A549 (cell line): ENCODE data around the gene RDH12. TPM values are rescaled to one million over a fixed set of nuclear protein-coding genes. Genes with fewer than 3 reads are reported as not detected.

ENCODE experiments used
- ATAC-seq, 2 experiments: fragments of 200-7000 bp in 1 of 2; fragments of >200 bp in 1 of 2; cut with Nextera tagmentation in 1 of 2; cut with Tn5 transposase in 1 of 2; 3 replicates each; pipeline versions ENCODE4 v1.8.0 to v1.9.1; 2018 to 2020; ENCODE audit warnings: mild to moderate bottlenecking in 1 of 2, moderate library complexity in 1 of 2
- CTCF ChIA-PET: fragments of 300-600 bp; sonication (Branson Sonifier 250); formaldehyde crosslinking; extraction: SDS; loops from one replicate; lab custom pipeline; 2021; ENCODE audit warnings: antibody characterized with exemption, inconsistent platforms; lab: Yijun Ruan, JAX
- POLR2A ChIA-PET: fragments of 350-600 bp; formaldehyde crosslinking; extraction: SDS; loops from one replicate; lab custom pipeline; 2021; ENCODE audit warnings: antibody characterized with exemption, inconsistent platforms; lab: Yijun Ruan, JAX
- DNase-seq, 2 experiments: peaks; one replicate each; pipeline versions ENCODE4 v3.0.0 to v3.0.0-alpha.2; 2011 to 2016; ENCODE audit warnings: low read depth in 1 of 2, low spot score in 1 of 2
- FAIRE-seq: peaks from 2 replicates; lab custom pipeline; 2011; peaks lifted over from hg19 to GRCh38; lab: Jason Lieb, UNC
- H3K27ac ChIP-seq, 2 experiments: fragments of >200 bp; sonication (Bioruptor Twin); formaldehyde crosslinking; 3 replicates each; pipeline ENCODE4 v1.5.1; 2016 to 2017
- H3K4me1 ChIP-seq: fragments of >200 bp; sonication (Bioruptor Twin); formaldehyde crosslinking; 3 replicates; pipeline ENCODE4 v1.6.1; 2016
- H3K4me2 ChIP-seq: fragments of >200 bp; sonication (Bioruptor Twin); formaldehyde crosslinking; 3 replicates; pipeline ENCODE4 v1.6.1; 2016
- H3K4me3 ChIP-seq: fragments of >200 bp; sonication (Bioruptor Twin); formaldehyde crosslinking; 3 replicates; pipeline ENCODE4 v1.5.1; 2016
- H3K9me3 ChIP-seq: fragments of >200 bp; sonication (Bioruptor Twin); formaldehyde crosslinking; 3 replicates; pipeline ENCODE4 v1.6.1; 2016
- CBX8 ChIP-seq: fragments of 200-600 bp; sonication (generic); IDR thresholded peaks from 2 replicates; pipeline ENCODE4 v1.6.1; 2016
- CEBPB ChIP-seq, 2 experiments: fragments of >200 bp in 1 of 2; sonication (Bioruptor Twin) in 1 of 2; formaldehyde crosslinking in 1 of 2; IDR thresholded peaks; 2 replicates each; pipeline ENCODE4 v1.6.1; 2012 to 2016
- EP300 ChIP-seq, 2 experiments: fragments of >200 bp; sonication (Bioruptor Twin); formaldehyde crosslinking; IDR thresholded peaks; 2 replicates in 1 of 2; 3 replicates in 1 of 2; pipeline ENCODE4 v1.6.1; 2016 to 2017
- FOSB ChIP-seq: fragments of 250-450 bp; sonication (Bioruptor Pico); IDR thresholded peaks from 2 replicates; pipeline ENCODE4 v1.5.0; 2020; ENCODE audit warnings: mild to moderate bottlenecking, moderate library complexity
- GATA3 ChIP-seq: IDR thresholded peaks from 2 replicates; pipeline ENCODE4 v1.6.1; 2012; ENCODE audit warnings: borderline replicate concordance
- HES2 ChIP-seq: fragments of >200 bp; sonication (Bioruptor Twin); formaldehyde crosslinking; IDR thresholded peaks from 2 replicates; pipeline ENCODE4 v1.6.1; 2016
- HMGXB4 ChIP-seq: fragments of 250-450 bp; sonication (Bioruptor Pico); IDR thresholded peaks from 2 replicates; pipeline ENCODE4 v1.5.0; 2021; ENCODE audit warnings: mild to moderate bottlenecking, moderate library complexity, borderline replicate concordance
- JUN ChIP-seq, 2 experiments: fragments of >200 bp; sonication (Bioruptor Twin); formaldehyde crosslinking; IDR thresholded peaks; 2 replicates in 1 of 2; 3 replicates in 1 of 2; pipeline ENCODE4 v1.6.1; 2016 to 2017
- JUNB ChIP-seq: fragments of >200 bp; sonication (Bioruptor Twin); formaldehyde crosslinking; IDR thresholded peaks from 2 replicates; pipeline ENCODE4 v1.6.1; 2016
- KDM1A ChIP-seq: fragments of 200-600 bp; sonication (generic); IDR thresholded peaks from 2 replicates; pipeline ENCODE4 v1.6.1; 2016; ENCODE audit warnings: low read depth, mild to moderate bottlenecking
- KDM5A ChIP-seq: fragments of 200-600 bp; sonication (generic); IDR thresholded peaks from 2 replicates; pipeline ENCODE4 v1.6.1; 2016; ENCODE audit warnings: antibody characterized with exemption, mild to moderate bottlenecking
- MAX ChIP-seq: IDR thresholded peaks from 2 replicates; pipeline ENCODE4 v1.6.1; 2012
- MAZ ChIP-seq: fragments of 150-350 bp; IDR thresholded peaks from 2 replicates; pipeline ENCODE4 v1.6.1; 2014; ENCODE audit warnings: antibody characterized with exemption, low read depth, low read length, borderline replicate concordance
- MYC ChIP-seq: IDR thresholded peaks from 2 replicates; pipeline ENCODE4 v1.6.1; 2012; ENCODE audit warnings: mild to moderate bottlenecking, inconsistent platforms, low read length, improper control_type of control experiment, borderline replicate concordance
- NPAS2 ChIP-seq: fragments of 250-450 bp; sonication (Bioruptor Pico); IDR thresholded peaks from 2 replicates; pipeline ENCODE4 v1.8.0; 2022; ENCODE audit warnings: mild to moderate bottlenecking, moderate library complexity, borderline replicate concordance
- PBX3 ChIP-seq: IDR thresholded peaks from 2 replicates; pipeline ENCODE4 v1.6.1; 2012
- PHF8 ChIP-seq: fragments of 200-600 bp; sonication (generic); IDR thresholded peaks from 2 replicates; pipeline ENCODE4 v1.6.1; 2016; ENCODE audit warnings: low read depth, mild to moderate bottlenecking, antibody characterized with exemption, moderate library complexity, borderline replicate concordance
- POLR2A ChIP-seq: IDR thresholded peaks from 2 replicates; pipeline ENCODE4 v1.6.1; 2012; ENCODE audit warnings: mild to moderate bottlenecking, low read length
- RAD21 ChIP-seq, 2 experiments: fragments of >200 bp in 1 of 2; sonication (Bioruptor Twin) in 1 of 2; formaldehyde crosslinking in 1 of 2; IDR thresholded peaks in 1 of 2; conservative IDR thresholded peaks in 1 of 2; 2 replicates in 1 of 2; 3 replicates in 1 of 2; pipeline ENCODE4 v1.6.1; 2012 to 2018; ENCODE audit warnings: inconsistent platforms in 1 of 2
- RARB ChIP-seq: fragments of 250-450 bp; sonication (Bioruptor Pico); IDR thresholded peaks from 2 replicates; pipeline ENCODE4 v1.8.0; 2021; ENCODE audit warnings: mild to moderate bottlenecking, moderate library complexity
- RCOR1 ChIP-seq: fragments of 150-350 bp; IDR thresholded peaks from 2 replicates; pipeline ENCODE4 v1.6.1; 2014; ENCODE audit warnings: antibody characterized with exemption, low read length, low read depth
- RFX5 ChIP-seq: fragments of 450-650 bp; IDR thresholded peaks from 2 replicates; pipeline ENCODE4 v1.7.1; 2014; ENCODE audit warnings: antibody characterized with exemption, mild to moderate bottlenecking, moderate library complexity
- SMC3 ChIP-seq: fragments of >200 bp; sonication (Bioruptor Twin); formaldehyde crosslinking; IDR thresholded peaks from 3 replicates; pipeline ENCODE4 v1.6.1; 2018; ENCODE audit warnings: inconsistent platforms
- ZNF302 ChIP-seq: fragments of 250-450 bp; sonication (Bioruptor Pico); IDR thresholded peaks from 2 replicates; pipeline ENCODE4 v1.9.0; 2021; ENCODE audit warnings: inconsistent platforms, mild to moderate bottlenecking, moderate library complexity
- WGBS: methylation state at CpG from one replicate; pipeline ENCODE4 v1.1.6; 2017; ENCODE audit errors: missing lambda C conversion rate; 5-methylcytosine and 5-hydroxymethylcytosine counted together
- polyA plus RNA-seq, 4 experiments: library from polyadenylated mRNA; depleted of rRNA in 3 of 4; stranded (reverse); fragments of >200 nt; fragmentation: RNase III in 1 of 4; extraction: RNeasy Plus Mini Kit Qiagen cat#74134 plus additional on column Dnase treatment in 1 of 4; gene quantifications; 2 replicates in 3 of 4; 3 replicates in 1 of 4; pipeline ENCODE4 v1.2.3, GENCODE V29; 2011 to 2017
- TF ChIP-seq, protein P1 (sequence below): fragments of >200 bp; sonication (Bioruptor Twin); formaldehyde crosslinking; IDR thresholded peaks from 3 replicates; pipeline ENCODE4 v1.6.1; 2016

The RDH12 gene
- polyA plus RNA-seq, 2 of the 4 experiments (the other 2 are of a cell fraction): 0.12 to 0.14 TPM

DNA sequence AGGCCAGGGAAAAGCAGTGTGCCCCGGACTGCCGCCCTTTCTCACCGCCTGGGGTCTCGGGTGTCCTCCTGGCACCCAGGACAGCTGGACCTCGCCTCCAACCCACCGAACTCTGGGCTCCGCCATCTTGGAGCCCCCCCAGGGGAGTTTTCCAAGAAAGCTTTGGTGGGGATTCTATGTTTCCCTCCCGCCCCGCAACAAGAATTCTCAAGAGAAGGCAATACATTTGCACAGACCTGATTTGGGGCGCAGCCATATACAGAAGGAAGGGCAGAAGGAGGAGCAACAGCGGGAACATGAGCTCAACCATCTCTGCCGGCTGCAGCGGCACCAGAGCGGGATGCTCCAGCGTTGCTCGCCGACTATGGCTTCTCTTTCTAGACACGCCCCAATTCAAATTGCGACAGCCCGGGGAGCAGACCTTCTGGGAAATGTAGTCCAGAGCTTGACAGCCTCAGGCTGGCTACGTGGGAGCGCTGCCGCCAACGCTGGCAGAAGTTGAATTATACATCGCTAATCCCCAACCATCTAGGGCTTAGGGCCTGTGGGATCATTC, 6.2 kb upstream of the RDH12 start, which contains the start of gene RDH11:
RDH11 (minus strand) TSS at position 371 of the 556 bp plus-strand sequence; CDS start at position 310, 61 bp downstream.
- Histone ChIP-seq H3K9me3 (no peaks in the 10 kb centered on the region), H3K4me3 (peak within 1 kb of the TSS; percentile 96), H3K4me1 (peaks cover 21% of the 10 kb centered on the region), H3K4me2 (peak within 1 kb of the TSS; percentile 68), H3K27ac (peak within 1 kb of the TSS; percentile 89 to 93)
- DNase-seq: peak; percentile 89 to 94
- TF ChIP-seq KDM5A: 0 out of 2 replicates have a peak, but pooled peaks have one; percentile 31
- no peak for TF ChIP-seq HMGXB4 (CRISPR knock-in tag)
- TF ChIP-seq JUNB: no peak
- TF ChIP-seq EP300 (IDR thresholded peaks at IDR 0.05): no peak
- TF ChIP-seq SMC3: no peak
- no peak for TF ChIP-seq MYC
- no peak for TF ChIP-seq RAD21 (conservative IDR thresholded peaks at IDR 0.05 in 1 of 2, IDR thresholded peaks at IDR 0.05 in 1 of 2)
- TF ChIP-seq FOSB (CRISPR knock-in tag): no peak
- no peak for TF ChIP-seq ZNF302 (CRISPR knock-in tag)
- TF ChIP-seq JUN (IDR thresholded peaks at IDR 0.05): peak; percentile 71 to 81
- peak; percentile 88 for TF ChIP-seq PHF8
- no peak for TF ChIP-seq RARB (CRISPR knock-in tag)
- peak; percentile 43; the same call in 1 of the 2 replicates for TF ChIP-seq MAX
- peak; percentile 94 for TF ChIP-seq POLR2A
- peak; percentile 88 to 97 for TF ChIP-seq CEBPB (IDR thresholded peaks at IDR 0.05)
- no peak for TF ChIP-seq PBX3
- no peak for TF ChIP-seq RCOR1
- TF ChIP-seq MAZ: peak; percentile 71; the same call in 1 of the 2 replicates
- TF ChIP-seq CBX8: no peak
- TF ChIP-seq NPAS2 (CRISPR knock-in tag): no peak
- TF ChIP-seq KDM1A: no peak
- TF ChIP-seq HES2: no peak
- TF ChIP-seq, protein P1, sequence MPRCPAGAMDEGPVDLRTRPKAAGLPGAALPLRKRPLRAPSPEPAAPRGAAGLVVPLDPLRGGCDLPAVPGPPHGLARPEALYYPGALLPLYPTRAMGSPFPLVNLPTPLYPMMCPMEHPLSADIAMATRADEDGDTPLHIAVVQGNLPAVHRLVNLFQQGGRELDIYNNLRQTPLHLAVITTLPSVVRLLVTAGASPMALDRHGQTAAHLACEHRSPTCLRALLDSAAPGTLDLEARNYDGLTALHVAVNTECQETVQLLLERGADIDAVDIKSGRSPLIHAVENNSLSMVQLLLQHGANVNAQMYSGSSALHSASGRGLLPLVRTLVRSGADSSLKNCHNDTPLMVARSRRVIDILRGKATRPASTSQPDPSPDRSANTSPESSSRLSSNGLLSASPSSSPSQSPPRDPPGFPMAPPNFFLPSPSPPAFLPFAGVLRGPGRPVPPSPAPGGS: peak; percentile 79; the same call in 2 of the 3 replicates
- TF ChIP-seq GATA3: no peak; the same call in 1 of the 2 replicates
- no peak for TF ChIP-seq RFX5
- no peak for FAIRE-seq
- POLR2A ChIA-PET: interaction anchor here (0.5 to 2.3 kb wide), 19 partner anchors 9 to 1098 kb away, joined by 3 to 22 read pairs (median 4); partner anchors contain the start of genes ATP6V1D, EIF2S1, PIGH and PLEK2
- 0% methylated on average over 25 of the region's 25 CpGs for WGBS
- CTCF ChIA-PET: interaction anchor here (1.0 to 3.1 kb wide), 3 partner anchors 8 to 111 kb away, joined by 3 to 26 read pairs (median 12); partner anchors contain the start of gene VTI1B
- peak; percentile 98 to 99 for ATAC-seq
